HEK293 (cell line): ENCODE data around the gene MAPT.

Source experiments
- CTCF ChIA-PET: fragments of 350-600 bp; formaldehyde crosslinking; extraction: SDS; loops from one replicate; lab custom pipeline; 2021; ENCODE audit warnings: antibody characterized with exemption; lab: Yijun Ruan, JAX
- POLR2A ChIA-PET: fragments of 300-600 bp; formaldehyde crosslinking; extraction: SDS; loops from one replicate; lab custom pipeline; 2020; ENCODE audit warnings: antibody characterized with exemption, inconsistent platforms; lab: Yijun Ruan, JAX
- H3K27ac ChIP-seq: fragments of 200-500 bp; sonication (Bioruptor generic); 2 replicates; pipeline ENCODE4 v1.5.1; 2014; ENCODE audit warnings: low read depth, low read length, control low read depth, inconsistent platforms; ENCODE audit errors: extremely low read depth
- H3K36me3 ChIP-seq, 2 experiments: fragments of 200-500 bp in 1 of 2; sonication (Bioruptor generic) in 1 of 2; 1 replicate in 1 of 2; 2 replicates in 1 of 2; pipeline ENCODE4 v1.5.1; 2014 to 2017; ENCODE audit warnings: inconsistent platforms in 2 of 2, low read length in 2 of 2; ENCODE audit not compliant: control insufficient read depth in 2 of 2, insufficient read depth in 1 of 2
- H3K4me1 ChIP-seq: fragments of 200-500 bp; sonication (Bioruptor generic); 2 replicates; pipeline ENCODE4 v1.5.1; 2014; ENCODE audit warnings: mild to moderate bottlenecking, low read length, inconsistent platforms; ENCODE audit not compliant: control insufficient read depth, insufficient read depth
- H3K4me3 ChIP-seq: 2 replicates; pipeline ENCODE4 v1.5.1; 2011; ENCODE audit warnings: low read depth, mild to moderate bottlenecking, control low read depth, low read length, moderate library complexity
- H3K9me3 ChIP-seq: fragments of 200-500 bp; sonication (Bioruptor generic); 2 replicates; pipeline ENCODE4 v1.5.1; 2014; ENCODE audit warnings: low read depth, low read length, inconsistent platforms; ENCODE audit not compliant: control insufficient read depth, insufficient read depth
- GLI2 ChIP-seq: fragments of 450-650 bp; formaldehyde crosslinking; IDR thresholded peaks from 2 replicates; pipeline ENCODE4; 2017; ENCODE audit warnings: missing biosample characterization, missing genetic modification characterization, low read depth, borderline replicate concordance
- REPIN1 ChIP-seq: fragments of 450-650 bp; formaldehyde crosslinking; IDR thresholded peaks from 2 replicates; pipeline ENCODE4 v1.5.1; 2017; ENCODE audit warnings: missing biosample characterization, missing genetic modification characterization, low read depth
- SP2 ChIP-seq: fragments of 450-650 bp; formaldehyde crosslinking; IDR thresholded peaks from 2 replicates; pipeline ENCODE4 v1.5.1; 2016; ENCODE audit warnings: missing biosample characterization, missing genetic modification characterization
- TCF7L2 ChIP-seq: IDR thresholded peaks from 2 replicates; pipeline ENCODE4 v1.6.1; 2011; ENCODE audit warnings: low read depth, mild to moderate bottlenecking, inconsistent platforms, low read length, moderate library complexity, borderline replicate concordance
- YY1 ChIP-seq: fragments of 450-650 bp; formaldehyde crosslinking; IDR thresholded peaks from 2 replicates; pipeline ENCODE4 v1.5.1; 2018; ENCODE audit warnings: missing biosample characterization, missing genetic modification characterization
- ZBTB49 ChIP-seq: fragments of 450-650 bp; formaldehyde crosslinking; IDR thresholded peaks from 2 replicates; pipeline ENCODE4 v1.5.1; 2016; ENCODE audit warnings: missing biosample characterization, missing genetic modification characterization, low read depth
- ZBTB7A ChIP-seq: fragments of 450-650 bp; formaldehyde crosslinking; IDR thresholded peaks from 2 replicates; pipeline ENCODE4 v1.5.1; 2016; ENCODE audit warnings: low read depth, missing biosample characterization, missing genetic modification characterization
- ZBTB8A ChIP-seq: fragments of 450-650 bp; formaldehyde crosslinking; IDR thresholded peaks from 2 replicates; pipeline ENCODE4 v1.5.1; 2016; ENCODE audit warnings: missing biosample characterization, missing genetic modification characterization
- ZFP37 ChIP-seq: fragments of 450-650 bp; formaldehyde crosslinking; IDR thresholded peaks from 2 replicates; pipeline ENCODE4 v1.5.1; 2016; ENCODE audit warnings: missing biosample characterization, missing genetic modification characterization
- ZFP41 ChIP-seq: fragments of 450-650 bp; formaldehyde crosslinking; IDR thresholded peaks from 2 replicates; pipeline ENCODE4 v1.5.1; 2016; ENCODE audit warnings: missing biosample characterization, missing genetic modification characterization, borderline replicate concordance
- ZIC2 ChIP-seq: fragments of 450-650 bp; formaldehyde crosslinking; IDR thresholded peaks from 2 replicates; pipeline ENCODE4 v1.5.1; 2016; ENCODE audit warnings: missing biosample characterization, missing genetic modification characterization
- ZNF114 ChIP-seq: fragments of 450-650 bp; formaldehyde crosslinking; IDR thresholded peaks from 2 replicates; pipeline ENCODE4 v1.5.0; 2017; ENCODE audit warnings: missing biosample characterization, missing genetic modification characterization
- ZNF133 ChIP-seq: fragments of 450-650 bp; formaldehyde crosslinking; IDR thresholded peaks from 2 replicates; pipeline ENCODE4 v1.5.1; 2016; ENCODE audit warnings: missing biosample characterization, missing genetic modification characterization
- ZNF221 ChIP-seq: fragments of 450-650 bp; formaldehyde crosslinking; IDR thresholded peaks from 2 replicates; pipeline ENCODE4 v1.5.1; 2017; ENCODE audit warnings: missing biosample characterization, missing genetic modification characterization, borderline replicate concordance
- ZNF311 ChIP-seq: fragments of 450-650 bp; formaldehyde crosslinking; IDR thresholded peaks from 2 replicates; pipeline ENCODE4 v1.5.1; 2017; ENCODE audit warnings: missing biosample characterization, missing genetic modification characterization, borderline replicate concordance
- ZNF341 ChIP-seq: fragments of 450-650 bp; formaldehyde crosslinking; IDR thresholded peaks from 2 replicates; pipeline ENCODE4; 2016; ENCODE audit warnings: low read depth, missing biosample characterization, missing genetic modification characterization
- ZNF473 ChIP-seq: fragments of 450-650 bp; formaldehyde crosslinking; IDR thresholded peaks from 2 replicates; pipeline ENCODE4 v1.5.1; 2017; ENCODE audit warnings: missing biosample characterization, missing genetic modification characterization
- ZNF501 ChIP-seq: fragments of 450-650 bp; formaldehyde crosslinking; IDR thresholded peaks from 2 replicates; pipeline ENCODE4 v1.5.1; 2016; ENCODE audit warnings: missing biosample characterization, missing genetic modification characterization
- ZNF510 ChIP-seq: fragments of 450-650 bp; formaldehyde crosslinking; IDR thresholded peaks from 2 replicates; pipeline ENCODE4 v1.5.1; 2018; ENCODE audit warnings: mild to moderate bottlenecking, missing genetic modification characterization, missing biosample characterization; ENCODE audit not compliant: insufficient replicate concordance
- ZNF514 ChIP-seq: fragments of 450-650 bp; formaldehyde crosslinking; IDR thresholded peaks from 2 replicates; pipeline ENCODE4 v1.5.1; 2016; ENCODE audit warnings: missing biosample characterization, missing genetic modification characterization
- ZNF658 ChIP-seq: fragments of 450-650 bp; formaldehyde crosslinking; IDR thresholded peaks from 2 replicates; pipeline ENCODE4; 2016; ENCODE audit warnings: missing biosample characterization, missing genetic modification characterization
- ZSCAN30 ChIP-seq: fragments of 450-650 bp; IDR thresholded peaks from 2 replicates; pipeline ENCODE4 v1.5.1; 2018; ENCODE audit warnings: missing biosample characterization, mild to moderate bottlenecking, missing genetic modification characterization, moderate library complexity
- TF ChIP-seq, protein P1 (sequence below): fragments of 450-650 bp; formaldehyde crosslinking; optimal IDR thresholded peaks from 2 replicates; pipeline ENCODE3; 2016; ENCODE audit warnings: missing biosample characterization, mild to moderate bottlenecking, missing genetic modification characterization
- TF ChIP-seq, protein P2 (sequence below): fragments of 450-650 bp; formaldehyde crosslinking; IDR thresholded peaks from 2 replicates; pipeline ENCODE4 v1.5.1; 2016; ENCODE audit warnings: missing biosample characterization, missing genetic modification characterization
- TF ChIP-seq, protein P3 (sequence below): fragments of 450-650 bp; formaldehyde crosslinking; IDR thresholded peaks from 2 replicates; pipeline ENCODE4 v1.5.1; 2016; ENCODE audit warnings: missing biosample characterization, missing genetic modification characterization, low read depth

MAPT gene

GRCh38 chr17:46027976-46028325 is 133.6 kb downstream of the MAPT start:
- no peaks in the 10 kb centered on the region for H3K9me3 ChIP-seq
- CTCF ChIA-PET, result interaction anchor here (0.5 to 3.9 kb wide), 4 partner anchors 17 to 183 kb away, joined by 3 to 18 read pairs (median 4); no protein-coding TSS in a partner anchor
- POLR2A ChIA-PET, result no interaction called here
- H3K4me3 ChIP-seq, result no peak overlapping the region
- H3K36me3 ChIP-seq, result peaks cover 7 to 83% of the 10 kb centered on the region in 2 experiments; a peak in 2 of 3 replicates
- H3K27ac ChIP-seq, result no peak overlapping the region
- H3K4me1 ChIP-seq, result no peaks in the 10 kb centered on the region
- no peak for TF ChIP-seq REPIN1 (tag by site-specific recombination)
- TF ChIP-seq ZIC2 (tag by site-specific recombination), result no peak
- TF ChIP-seq, protein P1, sequence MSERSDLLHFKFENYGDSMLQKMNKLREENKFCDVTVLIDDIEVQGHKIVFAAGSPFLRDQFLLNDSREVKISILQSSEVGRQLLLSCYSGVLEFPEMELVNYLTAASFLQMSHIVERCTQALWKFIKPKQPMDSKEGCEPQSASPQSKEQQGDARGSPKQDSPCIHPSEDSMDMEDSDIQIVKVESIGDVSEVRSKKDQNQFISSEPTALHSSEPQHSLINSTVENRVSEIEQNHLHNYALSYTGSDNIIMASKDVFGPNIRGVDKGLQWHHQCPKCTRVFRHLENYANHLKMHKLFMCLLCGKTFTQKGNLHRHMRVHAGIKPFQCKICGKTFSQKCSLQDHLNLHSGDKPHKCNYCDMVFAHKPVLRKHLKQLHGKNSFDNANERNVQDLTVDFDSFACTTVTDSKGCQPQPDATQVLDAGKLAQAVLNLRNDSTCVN (tag by site-specific recombination), result no peak
- no peak for TF ChIP-seq TCF7L2
- TF ChIP-seq SP2, result no peak
- TF ChIP-seq ZFP41, result no peak
- TF ChIP-seq ZBTB49 (tag by site-specific recombination), result no peak
- no peak for TF ChIP-seq ZNF311 (tag by site-specific recombination)
- TF ChIP-seq, protein P2, sequence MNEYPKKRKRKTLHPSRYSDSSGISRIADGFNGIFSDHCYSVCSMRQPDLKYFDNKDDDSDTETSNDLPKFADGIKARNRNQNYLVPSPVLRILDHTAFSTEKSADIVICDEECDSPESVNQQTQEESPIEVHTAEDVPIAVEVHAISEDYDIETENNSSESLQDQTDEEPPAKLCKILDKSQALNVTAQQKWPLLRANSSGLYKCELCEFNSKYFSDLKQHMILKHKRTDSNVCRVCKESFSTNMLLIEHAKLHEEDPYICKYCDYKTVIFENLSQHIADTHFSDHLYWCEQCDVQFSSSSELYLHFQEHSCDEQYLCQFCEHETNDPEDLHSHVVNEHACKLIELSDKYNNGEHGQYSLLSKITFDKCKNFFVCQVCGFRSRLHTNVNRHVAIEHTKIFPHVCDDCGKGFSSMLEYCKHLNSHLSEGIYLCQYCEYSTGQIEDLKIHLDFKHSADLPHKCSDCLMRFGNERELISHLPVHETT (tag by site-specific recombination), result no peak
- TF ChIP-seq, protein P3, sequence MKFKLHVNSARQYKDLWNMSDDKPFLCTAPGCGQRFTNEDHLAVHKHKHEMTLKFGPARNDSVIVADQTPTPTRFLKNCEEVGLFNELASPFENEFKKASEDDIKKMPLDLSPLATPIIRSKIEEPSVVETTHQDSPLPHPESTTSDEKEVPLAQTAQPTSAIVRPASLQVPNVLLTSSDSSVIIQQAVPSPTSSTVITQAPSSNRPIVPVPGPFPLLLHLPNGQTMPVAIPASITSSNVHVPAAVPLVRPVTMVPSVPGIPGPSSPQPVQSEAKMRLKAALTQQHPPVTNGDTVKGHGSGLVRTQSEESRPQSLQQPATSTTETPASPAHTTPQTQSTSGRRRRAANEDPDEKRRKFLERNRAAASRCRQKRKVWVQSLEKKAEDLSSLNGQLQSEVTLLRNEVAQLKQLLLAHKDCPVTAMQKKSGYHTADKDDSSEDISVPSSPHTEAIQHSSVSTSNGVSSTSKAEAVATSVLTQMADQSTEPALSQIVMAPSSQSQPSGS, result no peak
- no peak for TF ChIP-seq YY1 (tag by site-specific recombination)
- TF ChIP-seq ZNF514 (tag by site-specific recombination), result no peak
- no peak for TF ChIP-seq ZNF658 (tag by site-specific recombination)
- TF ChIP-seq ZFP37 (tag by site-specific recombination), result no peak
- no peak for TF ChIP-seq ZNF221 (tag by site-specific recombination)
- TF ChIP-seq ZBTB8A (tag by site-specific recombination), result no peak
- TF ChIP-seq, all 188 proteins: peak for 0

DNA sequence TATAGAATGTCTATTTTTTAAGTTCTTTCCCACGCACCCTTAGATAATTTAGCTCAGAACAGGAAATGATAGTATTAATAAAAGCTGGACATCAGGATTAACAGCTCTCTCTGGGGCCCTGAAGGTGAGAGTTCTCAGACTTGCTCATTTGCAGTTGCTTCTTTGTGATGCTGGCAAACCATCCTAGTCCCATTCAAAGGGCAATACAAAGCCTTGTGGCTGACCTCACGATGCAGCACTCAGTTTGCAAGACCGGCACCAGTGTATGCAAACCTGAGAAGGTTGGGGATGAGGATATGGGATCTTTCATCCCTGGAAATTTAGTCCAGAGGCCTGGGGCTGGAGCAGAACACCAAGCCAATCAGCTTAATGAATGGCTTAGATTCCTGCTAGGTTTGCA is 134.0 kb downstream of the MAPT start:
- no peak for TF ChIP-seq ZNF510 (tag by site-specific recombination)
- no peak for TF ChIP-seq ZNF133
- TF ChIP-seq ZNF341, result no peak
- 0 out of 2 replicates have a peak, but pooled peaks have one; percentile 6 for TF ChIP-seq ZBTB7A
- no peak for TF ChIP-seq ZNF501
- no peak for TF ChIP-seq ZSCAN30
- no peak for TF ChIP-seq GLI2
- no peak for TF ChIP-seq ZNF473 (tag by site-specific recombination)
- no peak for TF ChIP-seq ZNF114
- ChIA-PET POLR2A (no interaction called here), CTCF (interaction anchor here (1.1 to 3.9 kb wide), 3 partner anchors 16 to 27 kb away, joined by 3 to 18 read pairs (median 3); no protein-coding TSS in a partner anchor)
- Histone ChIP-seq H3K27ac (no peak overlapping the region), H3K4me3 (no peak overlapping the region), H3K9me3 (no peaks in the 10 kb centered on the region), H3K4me1 (no peaks in the 10 kb centered on the region), H3K36me3 (peaks cover 11 to 84% of the 10 kb centered on the region in 2 experiments; a peak in 2 of 3 replicates)
